D721Med (cell line): Measurements from ENCODE around the gene AOC1.
A peak's percentile ranks its signal among the peaks of the same experiment; 100 is the strongest.

Experiments used
- DNase-seq: peaks from one replicate; pipeline ENCODE4 v3.0.0; 2011; ENCODE audit warnings: low spot score; ENCODE audit not compliant: insufficient read length
- FAIRE-seq: peaks from 2 replicates; lab custom pipeline; 2011; peaks lifted over from hg19 to GRCh38; lab: Jason Lieb, UNC
- CTCF ChIP-seq: IDR thresholded peaks from 2 replicates; pipeline ENCODE4 v1.5.1; 2012; ENCODE audit warnings: mild to moderate bottlenecking, control low read depth; ENCODE audit not compliant: insufficient read depth; ENCODE audit errors: missing control alignments

Gene AOC1

GRCh38 chr7:150876817-150877526 is 24.7 kb downstream of the AOC1 start:
- TF ChIP-seq CTCF: peak; percentile 84
- FAIRE-seq (no peak), DNase-seq (peak; percentile 46)

- no peak for DNase-seq
Measured at GRCh38 chr7:150877536-150877935, 25.2 kb downstream of the AOC1 start.

GRCh38 chr7:150879345-150879744 is 27.0 kb downstream of the AOC1 start:
- no peak for FAIRE-seq
- DNase-seq: no peak
- TF ChIP-seq CTCF: no peak

More at GRCh38 chr7:150877536-150877935, 25.2 kb downstream of the AOC1 start:
- no peak for TF ChIP-seq CTCF
- no peak for FAIRE-seq

GRCh38 chr7:150881189-150881588 is 28.9 kb downstream of the AOC1 start:
- no peak for TF ChIP-seq CTCF
- no peak for DNase-seq
- no peak for FAIRE-seq

GRCh38 chr7:150890853-150891584 is 38.7 kb downstream of the AOC1 start:
- FAIRE-seq: no peak
- no peak for DNase-seq
- no peak for TF ChIP-seq CTCF

GRCh38 chr7:150891740-150892139 is 39.4 kb downstream of the AOC1 start:
- FAIRE-seq (no peak), DNase-seq (no peak)
- no peak for TF ChIP-seq CTCF

- FAIRE-seq (no peak), DNase-seq (no peak)
- no peak for TF ChIP-seq CTCF
Measured at GRCh38 chr7:150895809-150896208, 43.5 kb downstream of the AOC1 start.
